ENCODE measurements around the gene KPNB1. TPM values are rescaled to one million over a fixed set of nuclear protein-coding genes. Genes with fewer than 3 reads are reported as not detected.

KPNB1 gene
- total and polyA plus RNA-seq, 2 of the 8 experiments (the other 6 are each of a cell fraction or from before 2014, with no cell fraction given) = 171 to 625 TPM

- CTCF ChIA-PET (ENCODE audit: partially characterized antibody) = interaction anchor here (0.8 to 2.0 kb wide), 8 partner anchors 8 to 111 kb away, joined by 3 to 11 read pairs (median 4); partner anchors contain the start of gene TBX21
- Histone ChIP-seq H3K9me3 (ENCODE audit: insufficient read depth in 2 of 2, low read depth in 1 of 2, low read length in 1 of 2) (no peaks in the 10 kb centered on the region), H3K23me2 (ENCODE audit: low read depth, low read length) (no peaks in the 10 kb centered on the region; the same call in 1 of the 2 replicates), H3K23ac (ENCODE audit: insufficient read length) (no peak overlapping the region), H3K27me3 (replicated peaks in 1 of 4; ENCODE audit: control insufficient read depth in 3 of 4, extremely low read depth in 1 of 4, insufficient read depth in 3 of 4, low read length in 3 of 4) (peaks cover 0 to 25% (median 22%) of the 10 kb centered on the region in 4 experiments; a peak in 6 of 7 replicates), H2BK20ac (ENCODE audit: low read length) (no peak overlapping the region; the same call in 1 of the 2 replicates), H4K8ac (ENCODE audit: extremely low read depth, insufficient read depth, low read length) (no peak overlapping the region), H3K4me1 (replicated peaks in 1 of 4; ENCODE audit: control insufficient read depth in 3 of 4, insufficient read depth in 4 of 4, low read length in 3 of 4) (peaks cover 0 to 23% (median 10%) of the 10 kb centered on the region in 4 experiments; a peak in 5 of 7 replicates), H3K18ac (ENCODE audit: extremely low read depth, low read length) (no peak overlapping the region), H4K91ac (replicated peaks; ENCODE audit: insufficient read length, low read length) (peak overlapping the region; percentile 22), H2BK12ac (ENCODE audit: low read depth, low read length) (peak overlapping the region; percentile 94), H3K4me3 (ENCODE audit: extremely low read depth in 1 of 4, insufficient read depth in 2 of 4, low read depth in 3 of 4, low read length in 4 of 4) (no peak overlapping the region), H3K56ac (replicated peaks; ENCODE audit: insufficient read length, low read depth, low read length) (no peak overlapping the region), H3K27ac (ENCODE audit: low read depth, low read length) (no peak overlapping the region), H3K4me2 (ENCODE audit: insufficient read depth in 1 of 2, low read depth in 2 of 2, low read length in 2 of 2) (peak overlapping the region in 1 of 2 experiments; percentile 52; a peak in 1 of 4 replicates), H3K4ac (replicated peaks; ENCODE audit: insufficient read length, low read depth, low read length) (no peak overlapping the region), H2BK120ac (replicated peaks; ENCODE audit: low read depth, low read length) (peak overlapping the region; percentile 38), H3K9ac (replicated peaks in 1 of 4; ENCODE audit: extremely low read depth in 1 of 4, low read depth in 3 of 4, low read length in 3 of 4) (no peak overlapping the region), H3K36me3 (ENCODE audit: control insufficient read depth in 2 of 4, insufficient read depth in 4 of 4, low read length in 3 of 4) (no peaks in the 10 kb centered on the region), H2BK15ac (ENCODE audit: low read length) (peak overlapping the region; percentile 88; the same call in 1 of the 2 replicates), H3K14ac (ENCODE audit: insufficient read length) (no peak overlapping the region), H3K79me1 (ENCODE audit: low read depth, low read length) (no peaks in the 10 kb centered on the region), H2AK5ac (ENCODE audit: low read depth, low read length) (peak overlapping the region; percentile 78), H2BK5ac (ENCODE audit: low read depth, low read length) (no peak overlapping the region), H4K20me1 (replicated peaks in 1 of 2; ENCODE audit: control insufficient read depth in 1 of 2, insufficient read depth in 2 of 2, low read length in 2 of 2) (no peaks in the 10 kb centered on the region), H3K79me2 (ENCODE audit: control insufficient read depth in 1 of 2, insufficient read depth in 2 of 2, low read length in 2 of 2) (no peaks in the 10 kb centered on the region), H2AFZ (ENCODE audit: low read length) (no peak overlapping the region), H4K5ac (ENCODE audit: insufficient read length, low read depth, low read length) (no peak overlapping the region)
- WGBS, 2 experiments (ENCODE audit: extremely low coverage in 1 of 2, insufficient coverage in 1 of 2, insufficient read length in 1 of 2, insufficient replicate concordance in 2 of 2, low coverage in 1 of 2, low lambda C conversion rate in 2 of 2, missing lambda C conversion rate in 1 of 2) = 70% methylated on average over 8 of the region's 8 CpGs; no CpG with 5 or more reads in 1 of the 2 experiments
- DNase-seq (ENCODE audit: low read depth in 1 of 2, low spot score in 2 of 2) (no peak), FAIRE-seq (no peak)
- POLR2A ChIA-PET (ENCODE audit: partially characterized antibody) = interaction anchor here (0.7 to 1.5 kb wide), 3 partner anchors 16 to 52 kb away, joined by 3 to 5 read pairs (median 3); no protein-coding TSS in a partner anchor
- TF ChIP-seq JUND (IDR thresholded peaks at IDR 0.05; ENCODE audit: low read length) (no peak), TCF12 (IDR thresholded peaks at IDR 0.05; ENCODE audit: low read depth, low read length) (no peak), CREB1 (IDR thresholded peaks at IDR 0.05) (no peak), MAFK (IDR thresholded peaks at IDR 0.05; ENCODE audit: low read depth, low read length) (no peak), SP4 (IDR thresholded peaks at IDR 0.05; ENCODE audit: low read length) (no peak), MAX (IDR thresholded peaks at IDR 0.05) (no peak), SP2 (IDR thresholded peaks at IDR 0.05; ENCODE audit: low read length) (no peak), TAF7 (optimal IDR thresholded peaks at IDR 0.05; ENCODE audit: borderline replicate concordance, low read depth, low read length) (no peak), ASH2L (IDR thresholded peaks at IDR 0.05; ENCODE audit: low read length) (no peak), CHD2 (IDR thresholded peaks at IDR 0.05; ENCODE audit: low read length) (no peak), GABPA (IDR thresholded peaks at IDR 0.05; ENCODE audit: borderline replicate concordance, insufficient read depth, low read length) (no peak)
- TF ChIP-seq, protein P1, sequence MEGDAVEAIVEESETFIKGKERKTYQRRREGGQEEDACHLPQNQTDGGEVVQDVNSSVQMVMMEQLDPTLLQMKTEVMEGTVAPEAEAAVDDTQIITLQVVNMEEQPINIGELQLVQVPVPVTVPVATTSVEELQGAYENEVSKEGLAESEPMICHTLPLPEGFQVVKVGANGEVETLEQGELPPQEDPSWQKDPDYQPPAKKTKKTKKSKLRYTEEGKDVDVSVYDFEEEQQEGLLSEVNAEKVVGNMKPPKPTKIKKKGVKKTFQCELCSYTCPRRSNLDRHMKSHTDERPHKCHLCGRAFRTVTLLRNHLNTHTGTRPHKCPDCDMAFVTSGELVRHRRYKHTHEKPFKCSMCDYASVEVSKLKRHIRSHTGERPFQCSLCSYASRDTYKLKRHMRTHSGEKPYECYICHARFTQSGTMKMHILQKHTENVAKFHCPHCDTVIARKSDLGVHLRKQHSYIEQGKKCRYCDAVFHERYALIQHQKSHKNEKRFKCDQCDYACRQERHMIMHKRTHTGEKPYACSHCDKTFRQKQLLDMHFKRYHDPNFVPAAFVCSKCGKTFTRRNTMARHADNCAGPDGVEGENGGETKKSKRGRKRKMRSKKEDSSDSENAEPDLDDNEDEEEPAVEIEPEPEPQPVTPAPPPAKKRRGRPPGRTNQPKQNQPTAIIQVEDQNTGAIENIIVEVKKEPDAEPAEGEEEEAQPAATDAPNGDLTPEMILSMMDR (IDR thresholded peaks at IDR 0.05; ENCODE audit: control extremely low read depth in 1 of 3, insufficient read depth in 1 of 3, low read depth in 1 of 3, low read length in 3 of 3) = no peak
These were observed 72.0 kb downstream of the KPNB1 start for GRCh38 chr17:47721725-47722124.
